ENCODE data around the gene WASF1.
"Not testable (repeated sequence)": the region's sequence is repeated elsewhere in the genome, so short reads cannot be mapped to it uniquely, and the experiment has no call there.

WASF1 gene

GRCh38 chr6:110173506-110174132 lies 5.9 kb downstream of the WASF1 start:
- DNase-seq: no peak

- DNase-seq: no peak
Measured at GRCh38 chr6:110170081-110170480, 9.4 kb downstream of the WASF1 start.

- DNase-seq: no peak
Measured at GRCh38 chr6:110158479-110158878, 21.0 kb downstream of the WASF1 start.

GRCh38 chr6:110147870-110148269 lies 31.6 kb downstream of the WASF1 start:
- no peak for DNase-seq

- DNase-seq: peak; percentile 91
Measured at GRCh38 chr6:110140650-110141049, 38.8 kb downstream of the WASF1 start.

GRCh38 chr6:110139052-110139451 lies 40.4 kb downstream of the WASF1 start:
- DNase-seq: no peak

- DNase-seq: no peak
Measured at GRCh38 chr6:110137924-110138887, 41.3 kb downstream of the WASF1 start.

GRCh38 chr6:110130362-110130761 lies 49.1 kb downstream of the WASF1 start:
- DNase-seq: no peak

- no peak for DNase-seq
Measured at GRCh38 chr6:110128418-110128817, 51.1 kb downstream of the WASF1 start.

- DNase-seq: no peak
Measured at GRCh38 chr6:110125361-110125760, 54.1 kb downstream of the WASF1 start.

- not testable (repeated sequence) for DNase-seq
Measured at GRCh38 chr6:110121655-110122054, 57.8 kb downstream of the WASF1 start.

- DNase-seq: no peak
Measured at GRCh38 chr6:110116258-110116657, 63.2 kb downstream of the WASF1 start.

GRCh38 chr6:110114004-110114403 lies 65.5 kb downstream of the WASF1 start:
- DNase-seq: no peak

GRCh38 chr6:110105296-110105695 lies 74.2 kb downstream of the WASF1 start:
- DNase-seq: no peak

- no peak for DNase-seq
Measured at GRCh38 chr6:110103260-110103659, 76.2 kb downstream of the WASF1 start.

GRCh38 chr6:110102411-110102810 lies 77.1 kb downstream of the WASF1 start:
- DNase-seq: no peak

- DNase-seq: no peak
Measured at GRCh38 chr6:110101885-110102284, 77.6 kb downstream of the WASF1 start.

- DNase-seq: no peak
Measured at GRCh38 chr6:110098511-110099116, 80.9 kb downstream of the WASF1 start.

- DNase-seq: no peak
Measured at GRCh38 chr6:110097443-110097842, 82.0 kb downstream of the WASF1 start.

GRCh38 chr6:110095935-110096334 lies 83.5 kb downstream of the WASF1 start:
- DNase-seq: no peak

GRCh38 chr6:110095101-110095500 lies 84.4 kb downstream of the WASF1 start:
- DNase-seq: no peak

- DNase-seq: no peak
Measured at GRCh38 chr6:110093981-110094380, 85.5 kb downstream of the WASF1 start.

GRCh38 chr6:110090876-110091275 lies 88.6 kb downstream of the WASF1 start:
- no peak for DNase-seq

GRCh38 chr6:110089323-110089722 lies 90.1 kb downstream of the WASF1 start:
- no peak for DNase-seq

All from fibroblast of skin of back (primary cell).